Mammary microvascular endothelial cell (primary cell): Measurements from ENCODE around the gene CDK5. TPM values are rescaled to one million over a fixed set of nuclear protein-coding genes. Genes with fewer than 3 reads are reported as not detected.

ENCODE experiments used
- total RNA-seq: library from RNA; depleted of rRNA; stranded (reverse); fragments of >200 nt; gene quantifications from 2 replicates; pipeline ENCODE4 v1.2.3, GENCODE V29; 2015

CDK5 gene
- 11.5 and 16.9 TPM in 2 replicates for total RNA-seq

DNA sequence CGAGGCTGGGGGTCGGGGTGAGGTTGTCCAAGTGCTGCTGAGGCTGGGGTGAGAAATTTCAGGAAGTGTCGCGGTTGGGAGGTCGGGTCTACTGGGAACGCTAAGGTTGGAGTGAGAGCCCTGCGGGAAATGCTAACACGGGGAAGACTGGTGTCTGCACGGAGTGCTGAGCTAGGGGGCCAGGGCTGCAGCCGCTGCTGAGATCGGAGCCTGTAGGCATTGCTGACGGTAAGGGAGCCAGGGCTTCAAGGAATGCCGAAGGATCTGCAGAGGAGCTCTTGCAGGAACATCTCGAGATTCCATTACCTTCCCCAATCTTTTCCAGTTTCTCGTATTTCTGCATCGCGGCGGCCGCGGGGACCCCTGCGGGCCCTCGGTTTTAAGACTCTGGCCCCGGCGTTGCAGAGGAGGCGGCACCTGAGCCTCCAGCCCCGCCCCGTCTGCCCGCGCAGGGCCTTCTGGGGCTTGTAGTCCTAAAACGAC, at the start of gene CDK5:
TSS of gene CDK5 (minus strand) at position 392 of the 483 bp plus-strand sequence. CDS start at position 343, 49 bp downstream.

DNA sequence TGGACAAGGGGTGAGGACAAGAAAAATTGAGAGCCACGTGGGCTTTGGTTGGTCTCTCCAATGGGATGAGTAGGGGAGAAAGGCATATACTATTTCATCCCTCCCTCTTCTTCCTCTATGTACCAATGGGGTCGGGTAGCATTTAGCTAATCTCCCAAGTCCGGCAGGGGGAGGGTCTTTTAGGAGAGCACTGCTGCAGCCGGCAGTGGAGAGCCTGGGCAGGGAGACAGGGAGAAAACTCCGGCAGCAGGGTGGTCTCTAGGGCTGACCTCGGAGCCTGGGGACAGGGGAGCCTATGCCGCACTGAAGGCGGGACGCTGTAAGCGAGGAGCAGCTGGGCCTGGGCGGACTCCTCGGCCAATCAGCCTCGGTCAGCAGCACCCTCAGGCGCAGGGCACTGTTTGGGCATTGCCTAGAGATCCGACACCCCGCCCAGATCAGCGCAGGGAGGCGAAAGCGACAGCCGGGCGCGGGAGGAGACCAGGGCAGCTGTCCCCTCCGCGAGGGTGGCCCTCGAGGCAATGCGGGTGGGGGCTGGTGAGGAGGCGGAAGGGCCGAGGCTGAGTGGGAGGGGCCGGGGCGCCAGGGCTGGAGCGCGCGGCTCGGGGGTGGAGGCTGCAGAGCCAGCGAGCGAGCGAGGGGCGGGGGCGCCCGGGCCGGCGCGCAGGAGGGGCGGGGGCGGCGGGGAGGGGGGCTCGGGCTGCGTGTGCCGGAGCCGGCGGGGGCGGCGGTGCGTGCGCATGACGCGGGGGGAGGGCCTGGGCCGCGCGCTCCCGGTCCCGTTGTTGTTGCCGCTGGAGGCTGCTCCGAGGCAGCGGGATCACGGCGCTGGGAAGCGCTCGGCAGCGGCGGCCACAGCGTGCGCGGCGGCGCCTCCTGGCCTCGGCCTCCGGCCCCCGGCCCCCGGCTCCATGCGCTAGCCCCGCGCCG, 28.3 kb upstream of the CDK5 start, which contains the start of gene AGAP3:
TSS of gene AGAP3 (plus strand) at position 785 of the 930 bp plus-strand sequence. CDS start 267 bp downstream, outside the sequence.

DNA sequence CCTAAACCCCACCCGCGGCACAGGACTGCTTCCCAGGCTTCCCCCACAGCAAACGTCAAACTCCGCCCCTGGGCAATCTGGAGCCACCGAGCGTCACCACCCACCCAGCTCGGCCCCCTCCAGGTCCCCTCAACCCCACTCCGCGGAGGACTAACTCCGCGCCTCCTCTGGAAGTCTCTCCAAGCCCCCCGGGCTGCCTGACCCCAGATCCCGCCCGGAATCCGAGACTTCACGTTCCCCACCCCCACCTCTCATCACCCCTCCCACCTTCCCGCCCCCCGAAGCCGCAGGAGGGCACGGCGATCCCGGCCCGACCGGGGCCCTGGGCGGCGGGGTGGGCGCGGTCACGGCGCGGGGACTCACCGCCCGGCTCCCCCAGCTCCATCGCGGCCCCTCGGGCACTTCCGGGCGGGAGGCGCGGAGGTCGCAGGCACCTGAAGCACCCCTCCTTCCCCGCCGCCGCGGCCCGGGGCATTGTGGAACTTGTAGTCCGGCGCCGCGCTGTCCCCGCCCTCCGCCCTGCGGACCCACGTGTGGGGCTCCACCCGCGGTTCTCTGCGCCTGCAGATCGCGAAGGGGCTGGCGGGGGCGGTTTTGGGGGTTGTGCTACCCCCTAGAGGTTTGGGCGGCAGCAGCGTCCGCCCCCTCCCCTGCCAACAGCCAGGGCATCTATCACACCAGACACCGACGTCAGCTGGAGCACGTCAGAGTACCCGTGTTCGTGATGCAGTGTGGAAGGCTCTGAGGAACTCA, 25.6 kb upstream of the CDK5 start, which contains the start of gene TMUB1:
TSS of gene TMUB1 (minus strand) at position 423 of the 753 bp plus-strand sequence. CDS start 930 bp downstream, outside the sequence.

DNA sequence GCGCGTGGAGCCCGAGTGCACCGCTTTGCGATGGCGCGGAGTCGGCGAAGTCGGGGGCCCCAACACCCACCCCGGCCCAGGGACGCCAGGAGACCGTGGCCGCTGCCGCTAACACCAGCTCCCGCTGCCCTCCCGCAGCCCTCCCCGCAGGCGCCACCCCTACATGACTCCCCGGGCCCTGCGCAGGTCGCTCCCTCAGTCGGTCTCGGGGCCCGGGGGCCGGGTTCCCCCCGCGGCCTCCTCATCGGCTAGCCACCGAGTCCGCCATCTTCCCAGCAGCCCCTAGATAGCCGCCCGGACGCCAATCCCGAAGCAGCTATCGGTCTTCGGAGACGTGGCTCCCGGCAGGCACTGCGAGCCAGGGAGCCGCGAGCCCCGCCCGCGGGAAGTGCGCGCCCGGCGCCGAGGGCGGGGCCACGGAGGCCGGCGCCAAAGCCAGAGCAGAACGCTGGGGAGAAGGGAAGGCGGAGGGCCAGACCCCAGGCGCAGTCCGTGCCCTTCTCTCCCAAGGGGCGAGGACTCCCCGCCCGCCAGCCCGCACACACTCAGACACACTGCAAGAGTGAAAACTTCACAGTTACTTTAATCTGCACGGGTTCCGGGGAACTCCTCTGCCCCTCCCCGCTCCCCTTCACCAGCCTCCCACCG, 22.9 kb upstream of the CDK5 start, which contains the start of gene FASTK:
TSS of gene FASTK (minus strand) at position 288 of the 648 bp plus-strand sequence. CDS start at position 245, 43 bp downstream.

DNA sequence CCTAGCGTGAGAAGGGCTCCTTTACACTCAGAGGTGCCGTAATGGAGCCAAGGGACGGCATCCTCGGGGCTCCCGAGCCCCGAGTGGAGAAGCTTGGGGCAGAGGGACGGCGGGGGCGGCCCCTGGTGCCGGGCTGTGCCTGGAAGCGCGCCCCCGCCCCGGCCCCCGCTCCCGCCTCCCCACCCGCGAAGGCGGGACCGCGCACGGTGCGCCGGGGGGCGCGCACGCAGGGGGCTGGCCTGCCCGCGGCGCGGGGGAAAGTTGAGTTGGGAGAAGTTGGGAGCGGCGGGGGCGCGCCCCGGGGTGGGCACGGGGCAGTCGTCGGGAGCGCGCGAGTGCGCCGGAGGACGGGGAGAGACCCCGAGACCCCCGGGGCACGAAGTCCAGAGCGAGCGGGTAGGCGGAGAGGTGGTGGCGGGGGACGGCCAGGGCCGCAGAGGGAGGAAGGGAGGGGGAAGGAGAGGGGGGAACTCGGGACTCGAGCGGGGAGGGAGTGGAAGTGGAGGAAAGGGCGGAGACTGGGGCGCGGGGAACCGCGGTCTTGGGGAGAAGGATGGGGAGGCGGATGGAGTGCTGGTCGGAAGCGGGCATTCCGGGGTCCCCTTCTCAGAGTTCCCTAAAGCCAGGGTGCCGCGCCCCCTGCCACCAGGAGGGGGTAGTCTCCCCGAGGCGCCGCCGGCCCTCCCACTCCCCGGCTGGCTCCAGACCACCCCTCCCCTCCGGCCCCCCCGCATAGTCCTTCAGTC, 1.8 kb upstream of the CDK5 start, which contains the start of gene SLC4A2:
TSS of gene SLC4A2 (plus strand) at position 223 of the 746 bp plus-strand sequence. CDS start 2,399 bp downstream, outside the sequence.

DNA sequence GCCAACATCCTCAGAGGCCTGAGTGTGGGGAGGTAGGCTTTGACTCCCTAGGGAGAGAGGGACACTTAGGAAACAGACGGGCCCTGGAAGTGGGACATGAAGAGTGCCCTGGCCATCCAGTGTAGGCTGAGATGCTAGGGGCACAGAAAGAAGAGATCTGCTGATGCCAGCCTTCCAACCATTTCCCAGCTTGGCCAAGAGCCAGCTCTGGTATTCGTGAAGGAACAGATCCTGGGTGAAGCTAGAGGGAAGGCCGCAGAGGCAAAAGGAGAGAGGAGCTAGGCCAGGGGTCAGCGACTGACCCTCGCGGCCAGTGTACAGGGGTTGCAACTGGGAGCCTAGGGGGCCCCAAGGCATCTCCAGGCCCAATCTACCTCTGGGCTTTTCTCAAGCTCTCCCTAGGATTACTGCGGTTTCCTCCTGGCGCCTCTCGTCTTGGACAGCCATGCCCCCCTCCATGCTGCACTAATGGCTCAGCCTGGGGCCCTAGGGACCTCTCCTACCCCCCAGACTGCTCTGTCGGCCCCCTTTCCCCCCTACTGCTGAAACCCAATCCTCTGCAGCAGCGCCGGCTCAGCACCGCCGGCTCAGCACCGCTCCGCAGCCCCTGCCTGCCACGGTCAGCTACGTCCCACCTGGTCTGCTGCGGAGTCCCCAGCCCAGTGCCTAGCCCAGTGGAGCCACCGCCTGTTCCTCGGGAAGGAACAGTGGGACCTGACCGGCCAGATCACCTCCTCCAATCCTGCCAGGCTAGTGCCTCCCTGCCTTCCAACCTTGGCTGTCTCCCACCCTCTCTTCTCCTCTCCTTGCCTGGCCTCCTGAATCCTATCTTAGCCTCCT, 9.5 kb downstream of the CDK5 start, which contains the start of gene ASIC3:
TSS of gene ASIC3 (plus strand) at position 556 of the 840 bp plus-strand sequence. CDS start 355 bp downstream, outside the sequence.

DNA sequence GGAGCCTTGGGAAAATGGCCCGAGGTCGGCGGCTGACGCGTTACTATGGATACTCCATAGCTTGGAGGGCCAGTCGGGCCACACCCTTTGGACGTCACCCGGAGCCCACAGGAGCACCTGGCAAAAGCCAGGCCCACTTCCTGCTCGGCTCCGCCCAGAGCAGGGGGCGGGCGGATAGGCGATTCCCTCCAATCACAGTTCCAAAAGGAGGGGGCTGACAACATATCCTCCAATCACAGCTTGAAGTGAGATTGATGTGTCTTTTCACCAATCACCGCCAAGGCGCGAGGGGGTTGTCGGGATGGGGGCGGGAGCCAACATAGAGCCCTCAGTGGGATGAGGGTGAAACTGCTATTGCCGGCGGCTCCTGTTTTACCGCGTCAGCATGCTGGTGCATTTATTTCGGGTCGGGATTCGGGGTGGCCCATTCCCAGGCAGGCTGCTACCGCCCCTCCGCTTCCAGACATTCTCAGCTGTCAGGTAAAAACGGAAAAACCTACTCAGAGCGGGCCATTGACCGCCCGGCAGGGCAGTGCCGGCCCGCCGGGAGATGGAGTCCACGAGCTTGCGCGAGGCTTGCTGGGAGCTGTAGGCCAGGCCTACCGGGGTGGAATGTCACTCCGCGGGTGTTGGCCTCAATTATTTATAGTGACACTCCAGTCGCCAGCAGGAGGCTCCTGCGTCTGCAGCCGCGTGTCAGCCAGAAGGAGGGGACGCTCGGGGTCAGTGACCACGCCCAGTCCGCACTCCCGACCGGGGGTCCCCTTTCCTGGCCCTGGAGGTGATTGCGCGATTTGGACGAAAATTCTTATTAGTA, 29.4 kb downstream of the CDK5 start, which contains the start of gene ABCB8:
TSS of gene ABCB8 (plus strand) at position 320 of the 817 bp plus-strand sequence. CDS start at position 386, 66 bp downstream.

DNA sequence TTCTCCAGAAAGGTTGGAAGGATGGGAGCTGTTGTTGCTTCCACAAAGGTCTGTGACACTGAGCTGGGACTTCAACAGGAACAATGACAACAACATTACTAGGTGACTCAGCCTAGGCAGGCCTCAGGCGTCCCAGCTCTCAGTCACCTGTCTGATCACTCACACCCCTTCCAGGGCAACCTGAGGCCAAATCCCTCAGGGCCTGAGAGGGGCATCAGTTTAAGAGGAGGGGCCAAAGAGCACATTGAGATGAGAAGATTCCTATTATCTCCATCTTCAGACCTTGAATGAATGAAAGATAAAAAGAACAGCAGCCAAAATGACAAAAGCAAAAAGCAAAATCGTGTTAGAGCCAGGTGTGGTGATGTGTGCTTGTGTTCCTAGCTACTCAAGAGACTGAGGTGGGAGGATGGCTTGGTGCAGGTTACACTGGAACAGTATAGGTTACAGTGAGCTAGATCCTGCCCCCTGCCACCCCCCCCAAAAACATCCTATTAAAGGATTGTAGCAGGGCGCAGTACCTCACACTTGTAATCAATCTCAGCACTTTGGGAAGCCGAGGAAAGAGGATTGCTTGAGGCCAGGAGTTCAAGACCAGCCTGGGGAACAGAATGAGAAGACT, 33.2 kb downstream of the CDK5 start, which contains the start of gene ATG9B:
TSS of gene ATG9B (minus strand) at position 60 of the 622 bp plus-strand sequence. CDS start 71 bp downstream, outside the sequence.

Other genes starting within 250 kb of the CDK5 start
- gene AOC1, start 205.4 kb downstream of the CDK5 start, total RNA-seq, result not detected in 2 replicates
- not detected in 2 replicates for gene KCNH2, start 79.6 kb downstream of the CDK5 start, total RNA-seq
- 25.3 and 34.3 TPM in 2 replicates for gene NOS3, start 66.9 kb downstream of the CDK5 start, total RNA-seq
- gene ATG9B, start 33.4 kb downstream of the CDK5 start, total RNA-seq, result not detected in 2 replicates
- gene ABCB8, start 29.4 kb downstream of the CDK5 start, total RNA-seq, result 37.6 and 46.2 TPM in 2 replicates
- gene ASIC3, start 9.4 kb downstream of the CDK5 start, total RNA-seq, result not detected in 2 replicates
- 123 and 130 TPM in 2 replicates for gene SLC4A2, start 1.7 kb upstream of the CDK5 start, total RNA-seq
- 58.4 and 84.6 TPM in 2 replicates for gene FASTK, start 22.9 kb upstream of the CDK5 start, total RNA-seq
- gene TMUB1, start 25.6 kb upstream of the CDK5 start, total RNA-seq, result 35.4 and 40.9 TPM in 2 replicates
- 31.6 and 41.0 TPM in 2 replicates for gene AGAP3, start 28.6 kb upstream of the CDK5 start, total RNA-seq
- gene GBX1, start 109.8 kb upstream of the CDK5 start, total RNA-seq, result not detected in 2 replicates
- gene ASB10, start 129.4 kb upstream of the CDK5 start, total RNA-seq, result not detected in 2 replicates
- not detected in 2 replicates for gene H2BK1, start 152.6 kb upstream of the CDK5 start, total RNA-seq
- 72.6 and 73.6 TPM in 2 replicates for gene ABCF2, start 169.3 kb upstream of the CDK5 start, total RNA-seq
- 66.8 and 70.4 TPM in 2 replicates for gene CHPF2, start 174.6 kb upstream of the CDK5 start, total RNA-seq
- gene SMARCD3, start 190.8 kb upstream of the CDK5 start, total RNA-seq, result 0.33 and 0.59 TPM in 2 replicates